BLaER1 (cell line): ENCODE data around the gene RANBP3.

Source experiments
- H3K27ac ChIP-seq: shearing (Covaris generic); formaldehyde crosslinking; 2 replicates; pipeline ENCODE4 v1.8.1; 2022
- H3K27me3 ChIP-seq: shearing (Covaris generic); formaldehyde crosslinking; 2 replicates; pipeline ENCODE4 v1.8.1; 2022
- H3K36me3 ChIP-seq: shearing (Covaris generic); formaldehyde crosslinking; 2 replicates; pipeline ENCODE4 v1.8.1; 2022
- H3K4me1 ChIP-seq: shearing (Covaris generic); formaldehyde crosslinking; 2 replicates; pipeline ENCODE4 v1.8.1; 2022
- H3K4me2 ChIP-seq: shearing (Covaris generic); formaldehyde crosslinking; 2 replicates; pipeline ENCODE4 v1.8.1; 2022
- H3K4me3 ChIP-seq: shearing (Covaris generic); formaldehyde crosslinking; 2 replicates; pipeline ENCODE4 v1.8.1; 2022
- H3K9ac ChIP-seq: shearing (Covaris generic); formaldehyde crosslinking; 2 replicates; pipeline ENCODE4 v1.8.1; 2022
- H3K9me3 ChIP-seq: shearing (Covaris generic); formaldehyde crosslinking; 2 replicates; pipeline ENCODE4 v1.8.1; 2022
- H4K20me1 ChIP-seq: shearing (Covaris generic); formaldehyde crosslinking; 2 replicates; pipeline ENCODE4 v1.8.1; 2022
- Cebpa-rat ChIP-seq: shearing (Covaris generic); IDR thresholded peaks from 2 replicates; pipeline ENCODE4 v1.8.1; 2022

Gene RANBP3

GRCh38 chr19:5953680-5954213 lies 24.2 kb downstream of the RANBP3 start:
- H3K4me3 ChIP-seq: no peak overlapping the region
- no peak for TF ChIP-seq Cebpa-rat
- no peaks in the 10 kb centered on the region for H3K9me3 ChIP-seq
- H3K4me2 ChIP-seq: peak overlapping the region; percentile 92
- peaks cover 30% of the 10 kb centered on the region for H3K36me3 ChIP-seq
- 0 out of 2 replicates have a peak overlapping the region, but pooled peaks have one; percentile 39 for H3K27ac ChIP-seq
- no peaks in the 10 kb centered on the region for H3K27me3 ChIP-seq
- no peak overlapping the region for H3K9ac ChIP-seq
- H4K20me1 ChIP-seq: peaks cover 100% of the 10 kb centered on the region
- peaks cover 97% of the 10 kb centered on the region for H3K4me1 ChIP-seq

- Histone ChIP-seq H4K20me1 (peaks cover 100% of the 10 kb centered on the region), H3K4me2 (peak overlapping the region; percentile 92), H3K4me1 (peaks cover 97% of the 10 kb centered on the region)
Measured at GRCh38 chr19:5953030-5953589, 24.8 kb downstream of the RANBP3 start.

GRCh38 chr19:5952193-5953029 lies 25.5 kb downstream of the RANBP3 start:
- peak overlapping the region; percentile 37; the same call in 1 of the 2 replicates for H3K27ac ChIP-seq
- peak overlapping the region; percentile 55 for H3K9ac ChIP-seq
- peak overlapping the region; percentile 92 for H3K4me2 ChIP-seq
- peaks cover 100% of the 10 kb centered on the region for H4K20me1 ChIP-seq
- H3K4me3 ChIP-seq: peak overlapping the region; percentile 30; the same call in 1 of the 2 replicates
- H3K36me3 ChIP-seq: peaks cover 22% of the 10 kb centered on the region
- peaks cover 98% of the 10 kb centered on the region for H3K4me1 ChIP-seq
- H3K9me3 ChIP-seq: no peaks in the 10 kb centered on the region
- TF ChIP-seq Cebpa-rat: no peak
- H3K27me3 ChIP-seq: no peaks in the 10 kb centered on the region

More at GRCh38 chr19:5953030-5953589, 24.8 kb downstream of the RANBP3 start:
- Histone ChIP-seq H3K9me3 (no peaks in the 10 kb centered on the region), H3K27me3 (no peaks in the 10 kb centered on the region), H3K27ac (peak overlapping the region; percentile 39; the same call in 1 of the 2 replicates), H3K36me3 (peaks cover 24% of the 10 kb centered on the region), H3K9ac (peak overlapping the region; percentile 23; the same call in 1 of the 2 replicates), H3K4me3 (no peak overlapping the region)
- no peak for TF ChIP-seq Cebpa-rat

GRCh38 chr19:5951338-5951861 lies 26.5 kb downstream of the RANBP3 start:
- Histone ChIP-seq H3K4me3 (peak overlapping the region; percentile 30), H4K20me1 (peaks cover 100% of the 10 kb centered on the region), H3K36me3 (peaks cover 21% of the 10 kb centered on the region), H3K4me1 (peaks cover 100% of the 10 kb centered on the region), H3K4me2 (peak overlapping the region; percentile 92), H3K9me3 (no peaks in the 10 kb centered on the region), H3K9ac (peak overlapping the region; percentile 55), H3K27me3 (no peaks in the 10 kb centered on the region), H3K27ac (peak overlapping the region; percentile 33; the same call in 1 of the 2 replicates)
- no peak for TF ChIP-seq Cebpa-rat

- Histone ChIP-seq H3K4me3 (no peak overlapping the region), H3K9me3 (no peaks in the 10 kb centered on the region), H3K27me3 (no peaks in the 10 kb centered on the region), H3K36me3 (peaks cover 28% of the 10 kb centered on the region), H3K4me1 (peaks cover 100% of the 10 kb centered on the region), H3K27ac (0 out of 2 replicates have a peak overlapping the region, but pooled peaks have one; percentile 33), H3K4me2 (peak overlapping the region; percentile 92), H4K20me1 (peaks cover 100% of the 10 kb centered on the region), H3K9ac (peak overlapping the region; percentile 55; the same call in 1 of the 2 replicates)
- no peak for TF ChIP-seq Cebpa-rat
Measured at GRCh38 chr19:5950741-5951140, 27.2 kb downstream of the RANBP3 start.

GRCh38 chr19:5949792-5950305 lies 28.1 kb downstream of the RANBP3 start:
- Histone ChIP-seq H3K27ac (peak overlapping the region; percentile 57), H4K20me1 (peaks cover 100% of the 10 kb centered on the region), H3K4me2 (peak overlapping the region; percentile 92), H3K27me3 (no peaks in the 10 kb centered on the region), H3K36me3 (peaks cover 37% of the 10 kb centered on the region), H3K4me1 (peaks cover 100% of the 10 kb centered on the region), H3K9ac (no peak overlapping the region; the same call in 1 of the 2 replicates), H3K9me3 (no peaks in the 10 kb centered on the region), H3K4me3 (no peak overlapping the region)
- TF ChIP-seq Cebpa-rat: no peak

- peak overlapping the region; percentile 92 for H3K4me2 ChIP-seq
- H3K9me3 ChIP-seq: no peaks in the 10 kb centered on the region
- H4K20me1 ChIP-seq: peaks cover 100% of the 10 kb centered on the region
- TF ChIP-seq Cebpa-rat: no peak
- H3K27ac ChIP-seq: peak overlapping the region; percentile 57
- peaks cover 100% of the 10 kb centered on the region for H3K4me1 ChIP-seq
- H3K36me3 ChIP-seq: peaks cover 45% of the 10 kb centered on the region
- H3K9ac ChIP-seq: peak overlapping the region; percentile 25; the same call in 1 of the 2 replicates
- H3K27me3 ChIP-seq: no peaks in the 10 kb centered on the region
- H3K4me3 ChIP-seq: no peak overlapping the region
Measured at GRCh38 chr19:5948752-5949564, 29.0 kb downstream of the RANBP3 start.

GRCh38 chr19:5947435-5947834 lies 30.5 kb downstream of the RANBP3 start:
- Histone ChIP-seq H3K27ac (peak overlapping the region; percentile 45), H3K36me3 (peaks cover 60% of the 10 kb centered on the region), H3K4me3 (no peak overlapping the region)

GRCh38 chr19:5943623-5944022 lies 34.3 kb downstream of the RANBP3 start:
- peaks cover 95% of the 10 kb centered on the region for H4K20me1 ChIP-seq
- peaks cover 78% of the 10 kb centered on the region for H3K4me1 ChIP-seq
- no peaks in the 10 kb centered on the region for H3K27me3 ChIP-seq
- no peak overlapping the region for H3K9ac ChIP-seq
- TF ChIP-seq Cebpa-rat: no peak
- H3K27ac ChIP-seq: 0 out of 2 replicates have a peak overlapping the region, but pooled peaks have one; percentile 33
- H3K36me3 ChIP-seq: peaks cover 84% of the 10 kb centered on the region
- H3K9me3 ChIP-seq: no peaks in the 10 kb centered on the region
- no peak overlapping the region for H3K4me3 ChIP-seq
- H3K4me2 ChIP-seq: peak overlapping the region; percentile 22; the same call in 1 of the 2 replicates

More at GRCh38 chr19:5947435-5947834, 30.5 kb downstream of the RANBP3 start:
- Histone ChIP-seq H3K27me3 (no peaks in the 10 kb centered on the region), H3K4me2 (peak overlapping the region; percentile 92), H3K9ac (no peak overlapping the region), H3K4me1 (peaks cover 93% of the 10 kb centered on the region), H3K9me3 (no peaks in the 10 kb centered on the region), H4K20me1 (peaks cover 100% of the 10 kb centered on the region)
- no peak for TF ChIP-seq Cebpa-rat
